GM13976 (cell line): ENCODE results near the gene RBX1.
"Not testable (repeated sequence)": the region's sequence is repeated elsewhere in the genome, so short reads cannot be mapped to it uniquely, and the experiment has no call there.

Experiments used
- DNase-seq: peaks from one replicate; pipeline ENCODE4 v3.0.0; 2012; ENCODE audit warnings: low spot score
- in situ Hi-C: fragments of 300-500 bp; cut with MboI; formaldehyde crosslinking; loops from one replicate; pipeline ENCODE4 v1.12.0; 2022; ENCODE audit warnings: low sequenced_read_pairs, mixed read lengths, inconsistent platforms; ENCODE audit not compliant: unreplicated experiment
- TF ChIP-seq, protein P1 (sequence below): IDR thresholded peaks from 2 replicates; pipeline ENCODE4 v1.5.1; 2012; ENCODE audit warnings: borderline replicate concordance, mild to moderate bottlenecking; ENCODE audit not compliant: insufficient read depth; ENCODE audit errors: extremely low read depth, missing control alignments, control extremely low read depth

Gene RBX1

GRCh38 chr22:40950962-40951794 lies at the start of gene RBX1:
Gene RBX1 (plus strand): TSS chr22:40951378. CDS start chr22:40951399, 21 bp downstream.
- TF ChIP-seq, protein P1, sequence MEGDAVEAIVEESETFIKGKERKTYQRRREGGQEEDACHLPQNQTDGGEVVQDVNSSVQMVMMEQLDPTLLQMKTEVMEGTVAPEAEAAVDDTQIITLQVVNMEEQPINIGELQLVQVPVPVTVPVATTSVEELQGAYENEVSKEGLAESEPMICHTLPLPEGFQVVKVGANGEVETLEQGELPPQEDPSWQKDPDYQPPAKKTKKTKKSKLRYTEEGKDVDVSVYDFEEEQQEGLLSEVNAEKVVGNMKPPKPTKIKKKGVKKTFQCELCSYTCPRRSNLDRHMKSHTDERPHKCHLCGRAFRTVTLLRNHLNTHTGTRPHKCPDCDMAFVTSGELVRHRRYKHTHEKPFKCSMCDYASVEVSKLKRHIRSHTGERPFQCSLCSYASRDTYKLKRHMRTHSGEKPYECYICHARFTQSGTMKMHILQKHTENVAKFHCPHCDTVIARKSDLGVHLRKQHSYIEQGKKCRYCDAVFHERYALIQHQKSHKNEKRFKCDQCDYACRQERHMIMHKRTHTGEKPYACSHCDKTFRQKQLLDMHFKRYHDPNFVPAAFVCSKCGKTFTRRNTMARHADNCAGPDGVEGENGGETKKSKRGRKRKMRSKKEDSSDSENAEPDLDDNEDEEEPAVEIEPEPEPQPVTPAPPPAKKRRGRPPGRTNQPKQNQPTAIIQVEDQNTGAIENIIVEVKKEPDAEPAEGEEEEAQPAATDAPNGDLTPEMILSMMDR = no peak
- in situ Hi-C loops = loop anchor here (10.0 kb wide), 1 partner anchor 134 kb away; no protein-coding TSS in a partner anchor
- peak; percentile 97 for DNase-seq

DNA sequence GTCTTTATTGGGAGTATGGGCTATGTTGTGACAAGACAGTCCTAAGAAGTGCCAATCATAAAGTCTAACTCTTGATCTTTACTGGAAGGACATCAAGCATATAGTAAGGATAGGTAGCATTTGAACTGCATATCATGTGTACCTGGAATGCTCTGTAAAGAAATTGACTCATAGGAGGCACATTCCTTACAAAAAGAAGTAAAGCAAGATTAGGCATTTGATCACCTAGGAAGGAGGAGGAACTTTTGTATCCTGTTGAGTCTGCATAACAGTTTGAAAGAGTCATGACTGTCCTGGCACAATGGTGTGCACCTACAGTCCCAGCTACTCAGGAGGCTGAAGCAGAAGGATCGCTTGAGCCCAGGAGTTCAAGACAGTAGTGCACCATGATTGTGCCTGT lies 47.1 kb upstream of the RBX1 start:
- in situ Hi-C loops = no loop called here
- TF ChIP-seq, protein P1 = no peak
- DNase-seq = no peak

DNA sequence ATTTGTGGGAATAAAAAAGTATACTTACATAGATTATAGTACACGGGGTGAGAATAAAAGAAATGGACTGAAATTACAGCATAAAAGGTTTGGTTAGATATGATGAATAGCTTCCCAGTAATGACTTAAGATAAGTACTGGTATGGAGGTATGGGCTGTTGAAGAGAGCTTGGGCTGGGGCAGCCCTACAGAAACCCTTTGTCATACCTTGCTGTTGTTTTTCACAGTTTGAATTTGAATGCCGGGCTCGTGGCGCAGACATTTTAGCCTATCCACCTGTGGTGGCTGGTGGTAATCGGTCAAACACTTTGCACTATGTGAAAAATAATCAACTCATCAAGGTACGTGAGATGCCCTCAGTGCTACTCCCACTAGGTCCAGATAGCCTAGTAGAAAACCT lies 42.3 kb upstream of the RBX1 start:
- TF ChIP-seq, protein P1 = no peak
- no peak for DNase-seq
- in situ Hi-C loops = no loop called here

DNA sequence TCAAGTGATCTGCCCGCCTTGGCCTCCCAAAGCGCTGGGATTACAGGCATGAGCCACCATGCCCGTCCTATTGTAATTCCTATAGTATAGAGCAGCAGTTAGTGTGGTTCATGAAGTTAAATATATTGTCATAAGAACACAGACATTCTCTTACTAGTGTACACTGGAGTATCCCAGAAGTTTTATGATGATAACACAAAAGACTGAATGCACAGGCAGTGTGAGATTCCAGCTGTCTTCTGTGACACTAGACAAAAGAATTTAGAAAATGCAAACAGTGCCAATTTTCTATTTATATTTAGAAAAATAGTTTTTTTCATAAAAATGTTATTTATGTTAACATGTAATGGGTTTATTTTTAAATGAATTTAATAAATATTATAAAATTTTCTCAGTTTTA lies 39.4 kb upstream of the RBX1 start:
- TF ChIP-seq, protein P1 = no peak
- DNase-seq = no peak
- in situ Hi-C loops = no loop called here

DNA sequence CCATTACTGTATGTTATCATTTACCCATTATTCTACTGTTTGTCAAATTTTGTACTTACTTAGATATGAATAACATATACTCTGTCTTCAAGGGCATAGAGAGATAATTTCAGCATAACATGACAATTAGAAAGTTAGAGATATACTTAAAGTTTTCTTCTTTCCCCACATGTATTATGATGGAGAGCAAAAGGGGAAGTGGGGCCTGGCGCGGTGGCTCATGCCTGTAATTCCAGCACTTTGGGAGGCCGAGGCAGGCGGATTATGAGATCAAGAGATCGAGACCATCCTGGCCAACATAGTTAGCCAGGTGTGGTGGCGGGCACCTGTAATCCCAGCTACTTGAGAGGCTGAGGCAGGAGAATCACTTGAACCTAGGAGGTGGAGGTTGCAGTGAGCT lies 38.2 kb upstream of the RBX1 start:
- DNase-seq, in situ Hi-C loops: not testable (repeated sequence)

DNA sequence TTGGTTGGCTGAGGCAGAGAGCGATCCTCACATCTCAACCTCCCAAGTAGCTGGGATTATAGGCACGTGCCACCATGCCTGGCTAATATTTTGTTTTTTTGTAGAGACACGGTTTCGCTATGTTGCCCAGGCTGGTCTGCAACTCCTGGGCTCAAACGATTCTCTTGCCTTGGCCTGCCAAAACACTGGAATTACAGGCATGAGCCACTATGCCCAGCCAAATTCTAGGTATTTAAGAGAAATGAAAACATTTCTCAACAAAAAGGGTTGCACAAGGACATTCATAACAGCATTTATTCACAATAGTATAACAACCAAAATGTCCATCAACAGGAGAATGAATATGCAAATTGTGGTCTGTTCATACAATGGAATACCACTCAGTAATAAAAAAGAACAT lies 31.7 kb upstream of the RBX1 start:
- no peak for DNase-seq
- TF ChIP-seq, protein P1 = no peak
- in situ Hi-C loops = no loop called here

- in situ Hi-C loops = loop anchor here (10.0 kb wide), 1 partner anchor 314 kb away; no protein-coding TSS in a partner anchor
- TF ChIP-seq, protein P1 = no peak
- no peak for DNase-seq
Measured at GRCh38 chr22:40920526-40920925, 30.7 kb upstream of the RBX1 start.
